ENCODE data around the gene ZCCHC24. TPM values are rescaled to one million over a fixed set of nuclear protein-coding genes. Genes with fewer than 3 reads are reported as not detected.

Gene ZCCHC24
- total RNA-seq, 1 experiment from 2014 or later: 3.8 TPM

GRCh38 chr10:79434821-79435251 lies 10.6 kb downstream of the ZCCHC24 start:
- Histone ChIP-seq H2BK20ac (ENCODE audit: low read depth, low read length, poor library complexity, severe bottlenecking) (no peak overlapping the region), H3T11ph (ENCODE audit: low read length) (no peak overlapping the region), H4K5ac (ENCODE audit: insufficient read length, low read depth, low read length) (no peak overlapping the region), H4K91ac (ENCODE audit: insufficient read length, low read depth, low read length) (no peak overlapping the region), H3K4me2 (ENCODE audit: insufficient read depth, insufficient read length, low read length) (no peak overlapping the region), H3K27ac (ENCODE audit: insufficient read length, low read depth, low read length) (no peak overlapping the region), H4K20me1 (ENCODE audit: control insufficient read depth, insufficient read depth, insufficient read length) (no peaks in the 10 kb centered on the region), H3K23me2 (ENCODE audit: insufficient read length, low read depth, low read length, poor library complexity, severe bottlenecking) (no peaks in the 10 kb centered on the region), H3K4me1 (ENCODE audit: insufficient read depth, low read length) (no peaks in the 10 kb centered on the region), H3K79me1 (ENCODE audit: insufficient read depth, low read depth, low read length, poor library complexity, severe bottlenecking) (no peaks in the 10 kb centered on the region), H3K27me3 (ENCODE audit: insufficient read depth, low read length) (no peaks in the 10 kb centered on the region), H4K8ac (replicated peaks; ENCODE audit: insufficient read length, low read depth, low read length) (no peak overlapping the region), H2AK5ac (ENCODE audit: insufficient read length, low read length) (no peak overlapping the region), H3K56ac (ENCODE audit: insufficient read length, low read depth, low read length) (no peak overlapping the region), H2BK12ac (ENCODE audit: insufficient read length, low read depth, low read length) (no peak overlapping the region), H3K9ac (ENCODE audit: extremely low read depth, insufficient read length, low read length) (no peak overlapping the region), H2BK120ac (ENCODE audit: low read depth, low read length, poor library complexity, severe bottlenecking) (no peak overlapping the region), H3K23ac (ENCODE audit: insufficient read length, low read depth, low read length) (no peak overlapping the region), H3K18ac (ENCODE audit: insufficient read length, low read depth, low read length) (no peak overlapping the region), H3K79me2 (ENCODE audit: insufficient read depth, low read length) (no peaks in the 10 kb centered on the region), H3K14ac (ENCODE audit: insufficient read depth, low read length) (no peak overlapping the region), H2BK15ac (ENCODE audit: low read depth, low read length) (no peak overlapping the region), H2AFZ (ENCODE audit: low read length) (no peak overlapping the region), H3K4ac (ENCODE audit: low read depth, low read length) (no peak overlapping the region), H3K9me3 (ENCODE audit: control insufficient read depth, low read depth, low read length) (no peaks in the 10 kb centered on the region), H2BK5ac (ENCODE audit: insufficient read length, low read length) (no peak overlapping the region)
- WGBS (ENCODE audit: extremely low coverage, insufficient read length, low lambda C conversion rate): no CpG with 5 or more reads among the region's 7 CpGs
- Mint-ChIP-seq H3K4me1 (peaks cover 5 to 39% of the 10 kb centered on the region in 2 experiments), H3K36me3 (ENCODE audit: insufficient read depth in 1 of 3, low read depth in 3 of 3) (no peaks in the 10 kb centered on the region), H3K27me3 (ENCODE audit: low read depth) (peaks cover 2% of the 10 kb centered on the region), H3K9me3 (no peaks in the 10 kb centered on the region), H3K27ac (peak overlapping the region in 1 of 3 experiments; percentile 19; a peak in 1 of 7 replicates), H3K4me3 (0 out of 5 replicates have a peak overlapping the region, but pooled peaks of 1 of the 2 experiments have one; percentile 4)
- no peak for DNase-seq
- no peak for TF ChIP-seq CTCF (conservative IDR thresholded peaks at IDR 0.05)
